ENCODE measurements around the gene UBE2J2.

UBE2J2 gene

GRCh38 chr1:1284221-1285101, 10.8 kb upstream of the UBE2J2 start:
- Histone ChIP-seq H3K27ac (no peak overlapping the region), H3K9ac (ENCODE audit: insufficient read length) (no peak overlapping the region), H3K36me3 (ENCODE audit: insufficient read depth, low read length) (no peaks in the 10 kb centered on the region), H3K4me3 (no peak overlapping the region), H3K9me3 (ENCODE audit: low read depth, low read length) (no peaks in the 10 kb centered on the region)
- TF ChIP-seq EZH2 (IDR thresholded peaks at IDR 0.05) (no peak), POLR2AphosphoS5 (IDR thresholded peaks at IDR 0.05; ENCODE audit: borderline replicate concordance, low read depth, low read length) (no peak), FOXP2 (optimal IDR thresholded peaks at IDR 0.05; ENCODE audit: control extremely low read depth, extremely low read length, insufficient read depth) (no peak)
- no peak for DNase-seq (ENCODE audit: low read depth, low spot score)

GRCh38 chr1:1283821-1284220, 10.2 kb upstream of the UBE2J2 start:
- H3K9ac ChIP-seq (ENCODE audit: insufficient read length), result no peak overlapping the region
- no peak for DNase-seq (ENCODE audit: low read depth, low spot score)
- no peaks in the 10 kb centered on the region for H3K9me3 ChIP-seq (ENCODE audit: low read depth, low read length)
- no peak overlapping the region for H3K4me3 ChIP-seq
- no peaks in the 10 kb centered on the region for H3K36me3 ChIP-seq (ENCODE audit: insufficient read depth, low read length)
- TF ChIP-seq POLR2AphosphoS5 (IDR thresholded peaks at IDR 0.05; ENCODE audit: borderline replicate concordance, low read depth, low read length) (no peak), EZH2 (IDR thresholded peaks at IDR 0.05) (no peak), FOXP2 (optimal IDR thresholded peaks at IDR 0.05; ENCODE audit: control extremely low read depth, extremely low read length, insufficient read depth) (no peak)
- no peak overlapping the region for H3K27ac ChIP-seq

- Histone ChIP-seq H3K36me3 (ENCODE audit: insufficient read depth, low read length) (no peaks in the 10 kb centered on the region), H3K4me3 (no peak overlapping the region), H3K9me3 (ENCODE audit: low read depth, low read length) (no peaks in the 10 kb centered on the region), H3K9ac (ENCODE audit: insufficient read length) (no peak overlapping the region), H3K27ac (no peak overlapping the region)
- TF ChIP-seq POLR2AphosphoS5 (IDR thresholded peaks at IDR 0.05; ENCODE audit: borderline replicate concordance, low read depth, low read length) (no peak), FOXP2 (optimal IDR thresholded peaks at IDR 0.05; ENCODE audit: control extremely low read depth, extremely low read length, insufficient read depth) (no peak), EZH2 (IDR thresholded peaks at IDR 0.05) (no peak)
- DNase-seq (ENCODE audit: low read depth, low spot score), result no peak
These were observed 9.3 kb upstream of the UBE2J2 start for GRCh38 chr1:1282998-1283397.

GRCh38 chr1:1281533-1282321, 8.1 kb upstream of the UBE2J2 start:
- H3K9ac ChIP-seq (ENCODE audit: insufficient read length), result no peak overlapping the region
- no peak overlapping the region for H3K4me3 ChIP-seq
- no peak for TF ChIP-seq FOXP2 (optimal IDR thresholded peaks at IDR 0.05; ENCODE audit: control extremely low read depth, extremely low read length, insufficient read depth)
- no peak for TF ChIP-seq EZH2 (IDR thresholded peaks at IDR 0.05)
- TF ChIP-seq POLR2AphosphoS5 (IDR thresholded peaks at IDR 0.05; ENCODE audit: borderline replicate concordance, low read depth, low read length), result no peak
- H3K36me3 ChIP-seq (ENCODE audit: insufficient read depth, low read length), result no peaks in the 10 kb centered on the region
- H3K9me3 ChIP-seq (ENCODE audit: low read depth, low read length), result no peaks in the 10 kb centered on the region
- no peak for DNase-seq (ENCODE audit: low read depth, low spot score)
- H3K27ac ChIP-seq, result no peak overlapping the region

GRCh38 chr1:1280782-1281481, 7.3 kb upstream of the UBE2J2 start:
- Histone ChIP-seq H3K4me3 (no peak overlapping the region), H3K9me3 (ENCODE audit: low read depth, low read length) (no peaks in the 10 kb centered on the region), H3K36me3 (ENCODE audit: insufficient read depth, low read length) (no peaks in the 10 kb centered on the region), H3K9ac (ENCODE audit: insufficient read length) (no peak overlapping the region), H3K27ac (no peak overlapping the region)
- TF ChIP-seq POLR2AphosphoS5 (IDR thresholded peaks at IDR 0.05; ENCODE audit: borderline replicate concordance, low read depth, low read length), result no peak
- TF ChIP-seq EZH2 (IDR thresholded peaks at IDR 0.05), result no peak
- no peak for TF ChIP-seq FOXP2 (optimal IDR thresholded peaks at IDR 0.05; ENCODE audit: control extremely low read depth, extremely low read length, insufficient read depth)
- no peak for DNase-seq (ENCODE audit: low read depth, low spot score)

GRCh38 chr1:1279028-1279427, 5.4 kb upstream of the UBE2J2 start:
- Histone ChIP-seq H3K9ac (ENCODE audit: insufficient read length) (no peak overlapping the region), H3K36me3 (ENCODE audit: insufficient read depth, low read length) (no peaks in the 10 kb centered on the region), H3K9me3 (ENCODE audit: low read depth, low read length) (no peaks in the 10 kb centered on the region), H3K27ac (no peak overlapping the region), H3K4me3 (no peak overlapping the region)
- no peak for TF ChIP-seq EZH2 (IDR thresholded peaks at IDR 0.05)
- no peak for TF ChIP-seq FOXP2 (optimal IDR thresholded peaks at IDR 0.05; ENCODE audit: control extremely low read depth, extremely low read length, insufficient read depth)
- no peak for TF ChIP-seq POLR2AphosphoS5 (IDR thresholded peaks at IDR 0.05; ENCODE audit: borderline replicate concordance, low read depth, low read length)
- DNase-seq (ENCODE audit: low read depth, low spot score), result no peak

- Histone ChIP-seq H3K9me3 (ENCODE audit: low read depth, low read length) (no peaks in the 10 kb centered on the region), H3K36me3 (ENCODE audit: insufficient read depth, low read length) (no peaks in the 10 kb centered on the region), H3K9ac (ENCODE audit: insufficient read length) (no peak overlapping the region), H3K4me3 (no peak overlapping the region), H3K27ac (no peak overlapping the region)
- DNase-seq (ENCODE audit: low read depth, low spot score), result no peak
- TF ChIP-seq FOXP2 (optimal IDR thresholded peaks at IDR 0.05; ENCODE audit: control extremely low read depth, extremely low read length, insufficient read depth) (no peak), EZH2 (IDR thresholded peaks at IDR 0.05) (no peak), POLR2AphosphoS5 (IDR thresholded peaks at IDR 0.05; ENCODE audit: borderline replicate concordance, low read depth, low read length) (no peak)
These were observed 5.0 kb upstream of the UBE2J2 start for GRCh38 chr1:1278620-1279019.

- Histone ChIP-seq H3K9ac (ENCODE audit: insufficient read length) (no peak overlapping the region), H3K36me3 (ENCODE audit: insufficient read depth, low read length) (peaks cover 12% of the 10 kb centered on the region), H3K4me3 (no peak overlapping the region), H3K27ac (no peak overlapping the region), H3K9me3 (ENCODE audit: low read depth, low read length) (no peaks in the 10 kb centered on the region)
- no peak for TF ChIP-seq EZH2 (IDR thresholded peaks at IDR 0.05)
- TF ChIP-seq POLR2AphosphoS5 (IDR thresholded peaks at IDR 0.05; ENCODE audit: borderline replicate concordance, low read depth, low read length), result no peak
- no peak for TF ChIP-seq FOXP2 (optimal IDR thresholded peaks at IDR 0.05; ENCODE audit: control extremely low read depth, extremely low read length, insufficient read depth)
- DNase-seq (ENCODE audit: low read depth, low spot score), result no peak
These were observed 2.2 kb upstream of the UBE2J2 start for GRCh38 chr1:1275836-1276235.
